Activated T-helper 17 cell treated with anti-CD3 and anti-CD28 coated beads, Interleukin-2, amount 50 U/mL, for 72 hours (primary cell): ENCODE results near the gene TGM2. TPM values are rescaled to one million over a fixed set of nuclear protein-coding genes. Genes with fewer than 3 reads are reported as not detected.

ENCODE experiments used
- ATAC-seq: fragments of 150-1000 bp; cut with Tn5 transposase; replicated peaks from 2 replicates; pipeline ENCODE4 v1.10.0; 2021; ENCODE audit warnings: mild to moderate bottlenecking, moderate library complexity
- H3K27ac Mint-ChIP-seq: one replicate; pipeline ENCODE4 v1.8.0; 2022; ENCODE audit warnings: mixed read lengths
- H3K27me3 Mint-ChIP-seq: one replicate; pipeline ENCODE4 v1.8.0; 2022; ENCODE audit warnings: mixed read lengths
- H3K36me3 Mint-ChIP-seq: one replicate; pipeline ENCODE4 v1.8.0; 2022; ENCODE audit warnings: low read depth, mild to moderate bottlenecking, mixed read lengths
- H3K4me1 Mint-ChIP-seq: one replicate; pipeline ENCODE4 v1.8.0; 2022; ENCODE audit warnings: mixed read lengths
- H3K4me3 Mint-ChIP-seq: one replicate; pipeline ENCODE4 v1.8.0; 2022; ENCODE audit warnings: mild to moderate bottlenecking, mixed read lengths
- H3K9me3 Mint-ChIP-seq: one replicate; pipeline ENCODE4 v1.8.0; 2022; ENCODE audit warnings: mixed read lengths
- total RNA-seq, 2 donors: library from RNA; stranded (reverse); gene quantifications; one replicate each; pipeline ENCODE4 v1.2.3, GENCODE V29; 2022

TGM2 gene
- total RNA-seq, 2 donors from 2014 or later = 0.19 to 0.76 TPM

- peak; percentile 32 for ATAC-seq
- Mint-ChIP-seq H3K36me3 (no peaks in the 10 kb centered on the region), H3K4me1 (peaks cover 4% of the 10 kb centered on the region), H3K9me3 (no peaks in the 10 kb centered on the region), H3K4me3 (no peak overlapping the region), H3K27me3 (no peaks in the 10 kb centered on the region), H3K27ac (peak overlapping the region; percentile 31)
These were observed 42.0 kb downstream of the TGM2 start for GRCh38 chr20:38123021-38123587.

GRCh38 chr20:38121741-38122140, 43.3 kb downstream of the TGM2 start:
- H3K9me3 Mint-ChIP-seq = no peaks in the 10 kb centered on the region
- peaks cover 4% of the 10 kb centered on the region for H3K4me1 Mint-ChIP-seq
- ATAC-seq = no peak
- H3K27ac Mint-ChIP-seq = no peak overlapping the region
- no peak overlapping the region for H3K4me3 Mint-ChIP-seq
- no peaks in the 10 kb centered on the region for H3K27me3 Mint-ChIP-seq
- no peaks in the 10 kb centered on the region for H3K36me3 Mint-ChIP-seq

DNA sequence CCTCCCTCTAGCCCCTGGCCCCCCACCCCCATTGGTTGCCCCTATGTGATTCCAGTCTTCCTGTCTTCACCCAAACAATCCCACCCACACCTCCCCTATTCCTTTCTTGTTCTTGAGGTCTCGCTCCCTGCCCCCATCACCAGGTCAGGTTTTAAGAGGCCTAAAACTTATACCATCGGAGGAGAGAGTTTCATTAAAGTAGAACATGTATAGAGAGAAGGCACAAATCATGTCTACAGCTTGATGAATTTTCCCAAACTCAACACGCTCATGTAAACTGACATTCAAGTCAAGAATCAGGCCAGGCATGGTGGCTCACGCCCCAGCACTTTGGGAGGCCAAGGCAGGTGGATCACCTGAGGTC, 44.5 kb downstream of the TGM2 start:
- Mint-ChIP-seq H3K27ac (no peak overlapping the region), H3K4me1 (peaks cover 4% of the 10 kb centered on the region), H3K36me3 (no peaks in the 10 kb centered on the region), H3K27me3 (no peaks in the 10 kb centered on the region), H3K4me3 (no peak overlapping the region), H3K9me3 (no peaks in the 10 kb centered on the region)
- ATAC-seq = no peak

DNA sequence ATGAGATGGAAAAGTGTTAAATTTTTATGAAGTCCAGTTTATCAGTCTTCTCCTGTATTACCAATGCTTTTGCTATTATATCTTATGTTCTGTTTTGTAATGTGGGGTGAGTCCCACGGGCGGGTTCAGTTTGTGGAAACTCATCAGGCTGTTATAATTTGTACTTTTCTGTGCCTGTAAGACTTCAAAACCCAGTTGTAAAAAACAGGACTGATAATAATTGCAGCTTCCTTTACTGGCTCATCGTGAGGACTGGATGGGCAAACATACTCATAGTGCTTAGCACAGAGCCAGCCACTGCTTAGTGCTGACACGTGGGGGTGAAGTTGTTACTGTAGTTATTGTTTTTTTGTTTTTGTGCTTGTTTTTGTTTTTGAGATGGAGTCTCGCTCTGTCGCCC, 45.6 kb downstream of the TGM2 start:
- Mint-ChIP-seq H3K27ac (no peak overlapping the region), H3K4me3 (no peak overlapping the region), H3K36me3 (no peaks in the 10 kb centered on the region), H3K27me3 (no peaks in the 10 kb centered on the region), H3K9me3 (no peaks in the 10 kb centered on the region), H3K4me1 (peaks cover 4% of the 10 kb centered on the region)
- no peak for ATAC-seq

GRCh38 chr20:38117635-38118034, 47.4 kb downstream of the TGM2 start:
- Mint-ChIP-seq H3K36me3 (no peaks in the 10 kb centered on the region), H3K9me3 (no peaks in the 10 kb centered on the region), H3K4me3 (no peak overlapping the region), H3K27me3 (no peaks in the 10 kb centered on the region), H3K4me1 (no peaks in the 10 kb centered on the region), H3K27ac (no peak overlapping the region)
- no peak for ATAC-seq

DNA sequence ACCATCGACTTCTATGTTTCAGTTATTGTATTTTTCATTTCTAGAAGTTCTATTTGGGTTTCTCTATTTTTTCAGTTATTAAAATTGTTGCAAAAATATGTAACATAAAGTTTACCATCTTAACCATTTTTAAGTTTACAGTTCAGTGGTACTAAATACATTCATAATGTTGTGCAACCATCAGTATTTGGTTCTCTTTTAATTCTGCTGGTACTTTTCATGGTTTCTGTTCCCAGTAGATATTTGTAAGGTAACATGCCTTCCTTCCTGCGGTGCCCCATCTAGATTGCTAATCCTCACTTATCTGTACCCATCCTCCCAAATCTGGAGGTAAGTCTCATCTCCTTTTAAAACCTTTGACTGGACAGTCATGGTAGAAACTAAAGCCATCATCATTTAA, 47.9 kb downstream of the TGM2 start:
- Mint-ChIP-seq H3K27ac (no peak overlapping the region), H3K9me3 (no peaks in the 10 kb centered on the region), H3K4me3 (no peak overlapping the region), H3K4me1 (no peaks in the 10 kb centered on the region), H3K36me3 (no peaks in the 10 kb centered on the region), H3K27me3 (no peaks in the 10 kb centered on the region)
- ATAC-seq = no peak

- ATAC-seq = no peak
- Mint-ChIP-seq H3K36me3 (no peaks in the 10 kb centered on the region), H3K9me3 (no peaks in the 10 kb centered on the region)
These were observed 48.5 kb downstream of the TGM2 start for GRCh38 chr20:38116409-38117165.

DNA sequence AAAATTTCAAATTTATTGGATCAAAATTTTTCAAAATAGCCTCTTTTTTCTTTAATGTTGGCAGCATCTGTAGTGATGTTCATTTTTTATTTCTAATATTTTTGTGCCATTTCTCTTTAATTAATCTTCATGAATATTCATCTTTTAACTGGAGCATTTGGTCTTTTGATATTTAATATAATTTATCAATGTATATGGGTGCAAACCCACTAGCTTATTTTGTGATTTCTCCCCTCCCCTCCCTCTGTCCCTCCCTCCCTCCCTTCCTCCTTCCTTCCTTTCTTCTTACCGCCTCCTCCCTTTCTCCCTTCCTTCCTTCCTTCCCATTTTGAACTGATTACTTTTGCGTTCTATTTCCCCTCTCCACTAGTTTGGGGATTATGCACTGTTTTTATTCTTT, 49.2 kb downstream of the TGM2 start:
- no peaks in the 10 kb centered on the region for H3K4me1 Mint-ChIP-seq
- no peaks in the 10 kb centered on the region for H3K36me3 Mint-ChIP-seq
- no peaks in the 10 kb centered on the region for H3K27me3 Mint-ChIP-seq
- ATAC-seq = no peak
- H3K9me3 Mint-ChIP-seq = no peaks in the 10 kb centered on the region
- H3K4me3 Mint-ChIP-seq = no peak overlapping the region
- H3K27ac Mint-ChIP-seq = no peak overlapping the region

More at GRCh38 chr20:38116409-38117165, 48.5 kb downstream of the TGM2 start:
- Mint-ChIP-seq H3K27me3 (no peaks in the 10 kb centered on the region), H3K27ac (no peak overlapping the region), H3K4me1 (no peaks in the 10 kb centered on the region), H3K4me3 (no peak overlapping the region)

- ATAC-seq = no peak
- Mint-ChIP-seq H3K4me3 (no peak overlapping the region), H3K27ac (no peak overlapping the region), H3K36me3 (no peaks in the 10 kb centered on the region), H3K9me3 (no peaks in the 10 kb centered on the region), H3K4me1 (no peaks in the 10 kb centered on the region), H3K27me3 (no peaks in the 10 kb centered on the region)
These were observed 49.9 kb downstream of the TGM2 start for GRCh38 chr20:38115205-38115604.

GRCh38 chr20:38114353-38114791, 50.7 kb downstream of the TGM2 start:
- Mint-ChIP-seq H3K36me3 (no peaks in the 10 kb centered on the region), H3K27me3 (no peaks in the 10 kb centered on the region), H3K4me1 (no peaks in the 10 kb centered on the region), H3K27ac (no peak overlapping the region), H3K9me3 (no peaks in the 10 kb centered on the region), H3K4me3 (no peak overlapping the region)
- no peak for ATAC-seq

GRCh38 chr20:38113401-38114325, 51.4 kb downstream of the TGM2 start:
- ATAC-seq = no peak
- H3K9me3 Mint-ChIP-seq = no peaks in the 10 kb centered on the region
- no peak overlapping the region for H3K4me3 Mint-ChIP-seq
- no peaks in the 10 kb centered on the region for H3K4me1 Mint-ChIP-seq
- no peaks in the 10 kb centered on the region for H3K27me3 Mint-ChIP-seq
- no peak overlapping the region for H3K27ac Mint-ChIP-seq
- no peaks in the 10 kb centered on the region for H3K36me3 Mint-ChIP-seq

GRCh38 chr20:38112930-38113294, 52.2 kb downstream of the TGM2 start:
- Mint-ChIP-seq H3K27ac (no peak overlapping the region), H3K4me1 (no peaks in the 10 kb centered on the region), H3K27me3 (no peaks in the 10 kb centered on the region), H3K36me3 (no peaks in the 10 kb centered on the region), H3K9me3 (no peaks in the 10 kb centered on the region), H3K4me3 (no peak overlapping the region)
- ATAC-seq = no peak

- Mint-ChIP-seq H3K4me1 (no peaks in the 10 kb centered on the region), H3K4me3 (no peak overlapping the region), H3K36me3 (no peaks in the 10 kb centered on the region), H3K27ac (no peak overlapping the region), H3K9me3 (no peaks in the 10 kb centered on the region), H3K27me3 (no peaks in the 10 kb centered on the region)
- ATAC-seq = no peak
These were observed 52.7 kb downstream of the TGM2 start for GRCh38 chr20:38112261-38112929.

GRCh38 chr20:38111366-38112232, 53.5 kb downstream of the TGM2 start:
- H3K27ac Mint-ChIP-seq = no peak overlapping the region
- no peaks in the 10 kb centered on the region for H3K27me3 Mint-ChIP-seq
- no peaks in the 10 kb centered on the region for H3K4me1 Mint-ChIP-seq
- no peaks in the 10 kb centered on the region for H3K36me3 Mint-ChIP-seq
- no peak for ATAC-seq
- no peaks in the 10 kb centered on the region for H3K9me3 Mint-ChIP-seq
- no peak overlapping the region for H3K4me3 Mint-ChIP-seq
